Prostate gland (tissue), 2 donors: ENCODE data around the gene C6orf47.

Experiments
- POLR2A ChIP-seq: fragments of 450-650 bp; IDR thresholded peaks from one replicate; pipeline ENCODE4 v1.6.1; 2016; ENCODE audit warnings: antibody characterized with exemption, mild to moderate bottlenecking
- POLR2AphosphoS5 ChIP-seq: sonication (generic); formaldehyde crosslinking; IDR thresholded peaks from one replicate; pipeline ENCODE4 v1.6.1; 2017; ENCODE audit warnings: antibody characterized with exemption
- TF ChIP-seq, protein P1 (sequence below), 4 experiments: fragments of 200-600 bp in 2 of 4; fragments of 450-650 bp in 2 of 4; sonication (generic) in 2 of 4; IDR thresholded peaks; 1 replicate in 3 of 4; 2 replicates in 1 of 4; pipeline ENCODE4 v1.5.1; 2016 to 2019; ENCODE audit warnings: antibody characterized with exemption in 4 of 4, mild to moderate bottlenecking in 2 of 4, moderate library complexity in 2 of 4

DNA sequence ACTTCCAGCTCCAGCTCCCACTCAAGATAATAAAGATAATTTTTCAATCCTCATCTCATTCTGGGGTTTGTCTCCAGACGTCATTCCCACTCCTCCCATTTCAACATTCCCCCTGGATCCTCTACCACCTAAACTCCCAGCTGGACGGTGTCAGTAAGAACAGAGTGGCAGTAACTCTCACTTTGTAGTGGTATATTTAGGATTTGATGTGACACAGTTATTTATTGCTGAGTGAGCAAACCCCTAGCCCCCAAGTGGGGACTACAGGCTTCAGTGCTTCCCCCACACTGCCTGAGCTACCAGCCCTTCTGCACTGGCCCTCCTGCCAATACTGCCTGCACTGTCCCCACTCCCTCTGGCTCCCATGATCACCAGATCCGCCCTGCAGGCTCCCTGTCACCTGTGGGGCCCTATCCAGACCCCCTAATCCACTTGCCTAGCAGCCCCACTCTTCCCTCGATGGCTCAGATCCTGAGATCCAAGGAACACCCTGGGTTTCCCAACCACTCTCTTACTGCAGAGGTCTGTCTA is 2.4 kb downstream of the C6orf47 start:
- TF ChIP-seq, protein P1, sequence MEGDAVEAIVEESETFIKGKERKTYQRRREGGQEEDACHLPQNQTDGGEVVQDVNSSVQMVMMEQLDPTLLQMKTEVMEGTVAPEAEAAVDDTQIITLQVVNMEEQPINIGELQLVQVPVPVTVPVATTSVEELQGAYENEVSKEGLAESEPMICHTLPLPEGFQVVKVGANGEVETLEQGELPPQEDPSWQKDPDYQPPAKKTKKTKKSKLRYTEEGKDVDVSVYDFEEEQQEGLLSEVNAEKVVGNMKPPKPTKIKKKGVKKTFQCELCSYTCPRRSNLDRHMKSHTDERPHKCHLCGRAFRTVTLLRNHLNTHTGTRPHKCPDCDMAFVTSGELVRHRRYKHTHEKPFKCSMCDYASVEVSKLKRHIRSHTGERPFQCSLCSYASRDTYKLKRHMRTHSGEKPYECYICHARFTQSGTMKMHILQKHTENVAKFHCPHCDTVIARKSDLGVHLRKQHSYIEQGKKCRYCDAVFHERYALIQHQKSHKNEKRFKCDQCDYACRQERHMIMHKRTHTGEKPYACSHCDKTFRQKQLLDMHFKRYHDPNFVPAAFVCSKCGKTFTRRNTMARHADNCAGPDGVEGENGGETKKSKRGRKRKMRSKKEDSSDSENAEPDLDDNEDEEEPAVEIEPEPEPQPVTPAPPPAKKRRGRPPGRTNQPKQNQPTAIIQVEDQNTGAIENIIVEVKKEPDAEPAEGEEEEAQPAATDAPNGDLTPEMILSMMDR (IDR thresholded peaks at IDR 0.05), result no peak
- no peak for TF ChIP-seq POLR2A
- no peak for TF ChIP-seq POLR2AphosphoS5
